K562 (cell line): Measurements from ENCODE around the gene EPB41L2. TPM values are rescaled to one million over a fixed set of nuclear protein-coding genes. Genes with fewer than 3 reads are reported as not detected.

Source experiments
- ATAC-seq: fragments of 200-7000 bp; cut with Tn5 transposase; 3 replicates; pipeline ENCODE4 v1.9.1; 2020; ENCODE audit warnings: moderate library complexity
- BruUV-seq: library from RNA; stranded (reverse); fragments of 400-500 nt; replicated peaks from 2 replicates; lab custom pipeline; 2021; lab: Mats Ljungman, UMichigan
- CTCF ChIA-PET: fragments of 300-600 bp; formaldehyde crosslinking; extraction: SDS; loops from one replicate; lab custom pipeline; 2021; ENCODE audit warnings: low intra/inter-chr PET ratio; lab: Yijun Ruan, JAX
- POLR2A ChIA-PET: fragments of 300-600, 350-650 bp; sonication (Branson Sonifier 250); formaldehyde crosslinking; extraction: SDS; loops from one replicate; lab custom pipeline; 2021; ENCODE audit warnings: antibody characterized with exemption, inconsistent platforms; lab: Yijun Ruan, JAX
- DNase-seq, 4 experiments: peaks; one replicate each; pipeline versions ENCODE4 v3.0.0 to v3.0.0-alpha.2; 2011 to 2018; ENCODE audit warnings: low spot score in 3 of 4, mixed read lengths in 3 of 4; ENCODE audit errors: extremely low read depth in 1 of 4
- FAIRE-seq: peaks from 2 replicates; lab custom pipeline; 2011; peaks lifted over from hg19 to GRCh38; lab: Jason Lieb, UNC
- H2AFZ ChIP-seq: 2 replicates; pipeline ENCODE4 v1.6.0; 2011; ENCODE audit warnings: low read depth, low read length, control low read depth, inconsistent platforms
- H3K27ac ChIP-seq: fragments of 200-600 bp; 3 replicates; pipeline ENCODE4 v1.8.0; 2011; ENCODE audit warnings: low read depth, mild to moderate bottlenecking, control low read depth, inconsistent platforms, low read length, moderate library complexity, mixed read lengths; ENCODE audit errors: extremely low read depth
- H3K27me3 ChIP-seq, 2 experiments: fragments of 300-600 bp in 1 of 2; 2 replicates in 1 of 2; 3 replicates in 1 of 2; pipeline versions ENCODE4 v1.6.0 to v1.8.0; 2011; ENCODE audit warnings: inconsistent platforms in 2 of 2, low read length in 2 of 2, mild to moderate bottlenecking in 1 of 2, mixed read lengths in 1 of 2, moderate library complexity in 1 of 2; ENCODE audit not compliant: control insufficient read depth in 2 of 2, insufficient read depth in 2 of 2
- H3K36me3 ChIP-seq: fragments of 300-600 bp; 3 replicates; pipeline ENCODE4 v1.8.0; 2011; ENCODE audit warnings: mild to moderate bottlenecking, low read length, inconsistent platforms; ENCODE audit not compliant: control insufficient read depth, insufficient read depth
- H3K4me1 ChIP-seq, 2 experiments: fragments of 200-600 bp in 1 of 2; replicated peaks in 1 of 2; 2 replicates in 1 of 2; 3 replicates in 1 of 2; pipeline versions ENCODE4 v1.5.1 to v1.8.0; 2011; ENCODE audit warnings: inconsistent platforms in 2 of 2, low read length in 2 of 2, mild to moderate bottlenecking in 1 of 2, mixed read lengths in 1 of 2, moderate library complexity in 1 of 2; ENCODE audit not compliant: control insufficient read depth in 2 of 2, insufficient read depth in 2 of 2
- H3K4me2 ChIP-seq: 2 replicates; pipeline ENCODE4 v1.6.1; 2011; ENCODE audit warnings: low read length, control low read depth, inconsistent platforms, mixed read lengths; ENCODE audit not compliant: insufficient read depth
- H3K4me3 ChIP-seq: fragments of 200-600 bp; sonication (generic), shearing (Covaris generic); 2 replicates; pipeline ENCODE4 v1.5.1; 2016; ENCODE audit warnings: control low read depth, inconsistent platforms
- H3K79me2 ChIP-seq: fragments of 200-600 bp; 3 replicates; pipeline ENCODE4 v1.8.0; 2011; ENCODE audit warnings: low read length, inconsistent platforms; ENCODE audit not compliant: control insufficient read depth, insufficient read depth
- H3K9ac ChIP-seq, 2 experiments: 2 replicates each; pipeline versions ENCODE4 v1.6.0 to v1.6.1; 2011; ENCODE audit warnings: low read depth in 2 of 2, low read length in 2 of 2, control low read depth in 1 of 2, inconsistent platforms in 1 of 2, mild to moderate bottlenecking in 1 of 2, mixed read lengths in 1 of 2; ENCODE audit not compliant: insufficient read depth in 1 of 2
- H3K9me1 ChIP-seq: one replicate; pipeline ENCODE4 v1.6.0; 2011; ENCODE audit warnings: inconsistent platforms, mild to moderate bottlenecking, low read length, moderate library complexity; ENCODE audit not compliant: control insufficient read depth, insufficient read depth
- H3K9me3 ChIP-seq: replicated peaks from 2 replicates; pipeline ENCODE4 v1.5.1; 2011; ENCODE audit warnings: low read depth, low read length, inconsistent platforms; ENCODE audit not compliant: control insufficient read depth, insufficient read depth
- H4K20me1 ChIP-seq: replicated peaks from 2 replicates; pipeline ENCODE4 v1.6.1; 2011; ENCODE audit warnings: low read length, inconsistent platforms, mixed read lengths; ENCODE audit not compliant: control insufficient read depth, insufficient read depth
- ARHGAP35 ChIP-seq: fragments of 450-650 bp; IDR thresholded peaks from 2 replicates; pipeline ENCODE4 v1.6.1; 2018; ENCODE audit not compliant: partially characterized antibody
- C11orf30 ChIP-seq: fragments of 450-650 bp; IDR thresholded peaks from 2 replicates; pipeline ENCODE4 v1.6.1; 2016; ENCODE audit warnings: low read depth, mild to moderate bottlenecking
- CTBP1 ChIP-seq: fragments of 450-650 bp; IDR thresholded peaks from 2 replicates; pipeline ENCODE4 v1.6.1; 2016; ENCODE audit warnings: borderline replicate concordance
- KDM2B ChIP-seq: fragments of 250-450 bp; sonication (Bioruptor Pico); IDR thresholded peaks from 2 replicates; pipeline ENCODE4 v1.8.0; 2021; ENCODE audit warnings: mild to moderate bottlenecking, moderate library complexity
- MAFG ChIP-seq: fragments of 450-650 bp; conservative IDR thresholded peaks from 2 replicates; pipeline ENCODE4 v1.6.1; 2016; ENCODE audit warnings: missing genetic modification characterization, missing compliant biosample characterization
- NFRKB ChIP-seq: fragments of 450-650 bp; IDR thresholded peaks from 2 replicates; pipeline ENCODE4 v1.6.1; 2016; ENCODE audit warnings: low read depth
- RAD21 ChIP-seq, 2 experiments: fragments of 250-450 bp in 1 of 2; fragments of 450-650 bp in 1 of 2; sonication (Bioruptor Pico) in 1 of 2; formaldehyde crosslinking in 1 of 2; IDR thresholded peaks in 1 of 2; conservative IDR thresholded peaks in 1 of 2; 2 replicates each; pipeline versions ENCODE4 v1.4.0 to v1.8.0; 2020 to 2022; ENCODE audit warnings: mild to moderate bottlenecking in 2 of 2, moderate library complexity in 1 of 2
- RFX1 ChIP-seq: fragments of 450-650 bp; IDR thresholded peaks from 2 replicates; pipeline ENCODE4 v1.6.1; 2016; ENCODE audit warnings: mild to moderate bottlenecking, moderate library complexity
- SOX6 ChIP-seq: fragments of 450-650 bp; IDR thresholded peaks from 2 replicates; pipeline ENCODE4 v1.6.1; 2014; ENCODE audit warnings: mild to moderate bottlenecking
- SREBF2 ChIP-seq: sonication (generic); formaldehyde crosslinking; IDR thresholded peaks from 2 replicates; pipeline ENCODE4 v1.4.0; 2020; ENCODE audit warnings: mild to moderate bottlenecking, missing genetic modification reagents
- TEAD4 ChIP-seq, 2 experiments: sonication (generic) in 1 of 2; formaldehyde crosslinking in 1 of 2; IDR thresholded peaks; 2 replicates each; pipeline versions ENCODE4 v1.6.1 to v1.8.0; 2012 to 2022; ENCODE audit warnings: borderline replicate concordance in 1 of 2, inconsistent platforms in 1 of 2, low read length in 1 of 2, mild to moderate bottlenecking in 1 of 2, missing genetic modification reagents in 1 of 2
- ZNF134 ChIP-seq: fragments of 250-450 bp; sonication (Bioruptor Pico); conservative IDR thresholded peaks from 2 replicates; pipeline ENCODE4 v1.4.0; 2020
- ZNF316 ChIP-seq: fragments of 450-650 bp; IDR thresholded peaks from 2 replicates; pipeline ENCODE4 v1.6.1; 2016
- ZNF699 ChIP-seq: fragments of 250-450 bp; sonication (Bioruptor Pico); IDR thresholded peaks from 2 replicates; pipeline ENCODE4 v1.8.0; 2021; ENCODE audit warnings: mild to moderate bottlenecking, moderate library complexity; ENCODE audit not compliant: insufficient replicate concordance
- ZNF717 ChIP-seq: fragments of 250-450 bp; sonication (Bioruptor Pico); IDR thresholded peaks from 2 replicates; pipeline ENCODE4 v1.5.0; 2021
- whole genome bisulfite sequencing: fragments of 100-300 bp; shearing (Covaris generic); methylation state at CpG from one replicate; pipeline ENCODE4 v1.1.6; 2016; ENCODE audit warnings: low coverage, mixed read lengths; ENCODE audit not compliant: insufficient coverage; ENCODE audit errors: missing lambda C conversion rate; 5-methylcytosine and 5-hydroxymethylcytosine counted together
- in situ Hi-C: fragments of 300-500 bp; cut with MboI; formaldehyde crosslinking; loops from 4 replicates; pipeline ENCODE4 v1.15.0; 2018; ENCODE audit warnings: inconsistent platforms, mixed read lengths
- intact Hi-C: fragments of 100-400 bp; cut with micrococcal nuclease; formaldehyde crosslinking; loops from 2 replicates; pipeline ENCODE4 v1.14.2; 2022
- polyA plus RNA-seq, 8 experiments: library from polyadenylated mRNA; depleted of rRNA in 4 of 8; stranded (reverse) in 5 of 8; unstranded in 3 of 8; fragments of >200 nt; fragmentation: Nextera tagmentation in 2 of 8; fragmentation: Illumina TruSeq in 1 of 8; extraction: Ambion mirVana in 2 of 8; extraction: Trizol in 1 of 8; gene quantifications; 2 replicates each; pipeline versions ENCODE4 v1.2.1 to v1.2.3, GENCODE V29; 2011 to 2014; ENCODE audit warnings: inconsistent platforms in 1 of 8, missing spikeins in 1 of 8
- total RNA-seq, 7 experiments: library from RNA; depleted of rRNA in 6 of 7; stranded (reverse); fragments of >200 nt in 6 of 7; fragmentation: Illumina TruSeq in 2 of 7; extraction: Trizol in 2 of 7; gene quantifications; 2 replicates each; pipeline versions ENCODE4 v1.2.1 to v1.2.3, GENCODE V29; 2011 to 2021; ENCODE audit warnings: low replicate concordance in 1 of 7
- TF ChIP-seq, protein P1 (sequence below), 3 experiments: IDR thresholded peaks in 2 of 3; conservative IDR thresholded peaks in 1 of 3; 2 replicates each; pipeline ENCODE4 v1.5.1; 2011 to 2012; ENCODE audit warnings: low read length in 3 of 3, mild to moderate bottlenecking in 3 of 3, control low read depth in 2 of 3, improper control_type of control experiment in 1 of 3, inconsistent platforms in 1 of 3, low read depth in 1 of 3, mixed read lengths in 1 of 3, moderate library complexity in 1 of 3; ENCODE audit not compliant: insufficient read depth in 2 of 3
- TF ChIP-seq, protein P2 (sequence below): sonication (generic); formaldehyde crosslinking; IDR thresholded peaks from 2 replicates; pipeline ENCODE4 v1.8.1; 2023; ENCODE audit warnings: mild to moderate bottlenecking, missing genetic modification reagents
- TF ChIP-seq, protein P3 (sequence below): fragments of 250-450 bp; sonication (Bioruptor Pico); IDR thresholded peaks from 2 replicates; pipeline ENCODE4 v1.5.0; 2021

Gene EPB41L2
- total and polyA plus RNA-seq, 9 of the 15 experiments (the other 6 are each of a cell fraction or from before 2014, with no cell fraction given): 5.1 to 53.6 (median 25.0) TPM

DNA sequence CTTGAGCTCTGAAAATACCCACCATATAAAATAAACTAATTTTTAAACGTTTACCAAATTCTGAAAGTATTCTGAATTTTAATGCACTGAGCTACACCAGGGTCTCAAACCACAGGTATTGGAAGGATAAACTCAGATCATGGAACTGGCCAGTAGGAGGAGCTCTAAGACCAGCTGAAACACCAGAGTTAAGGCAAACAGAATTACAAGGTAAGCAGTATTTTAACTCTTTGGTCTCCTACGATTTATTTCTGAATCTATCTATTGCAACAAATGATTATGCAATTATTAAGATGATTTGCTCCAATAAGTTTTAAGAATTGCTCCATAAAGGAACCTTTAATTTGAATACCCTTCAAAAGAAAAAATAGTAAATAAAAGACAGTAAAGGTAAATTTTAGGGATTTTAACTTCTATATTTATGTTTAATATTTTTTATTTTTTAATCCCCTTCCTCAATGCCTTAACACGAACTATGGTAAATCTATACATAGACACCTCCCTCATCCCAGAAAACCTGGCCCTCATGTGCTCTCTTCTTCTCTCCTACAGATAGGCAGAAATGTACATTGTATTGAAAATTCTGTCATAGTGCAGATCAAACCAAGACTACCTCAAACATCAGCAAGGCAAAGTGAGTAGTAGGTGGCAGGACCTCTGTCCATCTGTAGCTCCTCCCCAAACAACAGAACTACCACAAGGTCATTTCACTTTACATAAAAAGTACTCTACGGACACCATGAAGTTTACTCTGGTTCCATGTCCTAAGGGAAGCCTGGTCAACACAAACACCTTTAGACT is 177.5 kb downstream of the EPB41L2 start:
- Histone ChIP-seq H3K36me3 (no peaks in the 10 kb centered on the region), H3K4me3 (no peak overlapping the region), H3K4me2 (no peak overlapping the region), H3K27me3 (no peaks in the 10 kb centered on the region), H4K20me1 (no peaks in the 10 kb centered on the region; the same call in 1 of the 2 replicates), H3K9ac (no peak overlapping the region), H3K27ac (no peak overlapping the region), H2AFZ (no peak overlapping the region), H3K9me3 (no peaks in the 10 kb centered on the region), H3K4me1 (no peaks in the 10 kb centered on the region), H3K79me2 (no peaks in the 10 kb centered on the region), H3K9me1 (no peaks in the 10 kb centered on the region)
- DNase-seq: peak; percentile 58 to 82 (median 68)
- intact Hi-C loops: loop anchor here (1.0 to 5.0 kb wide), 4 partner anchors 231 to 1027 kb away; no protein-coding TSS in a partner anchor
- peak; percentile 89 for FAIRE-seq
- peak; percentile 98 for ATAC-seq
- in situ Hi-C loops: loop anchor here (10.0 to 25.0 kb wide), 2 partner anchors 229 to 652 kb away; no protein-coding TSS in a partner anchor
- no TSS peak for BruUV-seq
- WGBS: 17% methylated on average over 4 of the region's 4 CpGs
- CTCF ChIA-PET: interaction anchor here (1.5 to 2.3 kb wide), 4 partner anchors 231 to 743 kb away, joined by 5 to 27 read pairs (median 8); no protein-coding TSS in a partner anchor
- POLR2A ChIA-PET: interaction anchor here (0.8 kb wide), 1 partner anchor 255 kb away, joined by 4 read pairs; no protein-coding TSS in a partner anchor
- TF ChIP-seq C11orf30 (peak; percentile 84), TEAD4 (IDR thresholded peaks at IDR 0.05; ENCODE audit: low read length) (no peak), TEAD4 (CRISPR knock-in tag; IDR thresholded peaks at IDR 0.05; ENCODE audit: borderline replicate concordance) (no peak), SOX6 (no peak), RAD21 (CRISPR knock-in tag; conservative IDR thresholded peaks at IDR 0.05 in 1 of 2, IDR thresholded peaks at IDR 0.05 in 1 of 2) (peak; percentile 94 to 98), ZNF699 (CRISPR knock-in tag) (no peak), SREBF2 (no peak), RFX1 (no peak), ZNF316 (peak; percentile 93), CTBP1 (no peak), ZNF717 (no peak), NFRKB (no peak), MAFG (tag) (peak; percentile 86), KDM2B (CRISPR knock-in tag) (no peak), ARHGAP35 (no peak), ZNF134 (CRISPR knock-in tag) (no peak)
- TF ChIP-seq, protein P1, sequence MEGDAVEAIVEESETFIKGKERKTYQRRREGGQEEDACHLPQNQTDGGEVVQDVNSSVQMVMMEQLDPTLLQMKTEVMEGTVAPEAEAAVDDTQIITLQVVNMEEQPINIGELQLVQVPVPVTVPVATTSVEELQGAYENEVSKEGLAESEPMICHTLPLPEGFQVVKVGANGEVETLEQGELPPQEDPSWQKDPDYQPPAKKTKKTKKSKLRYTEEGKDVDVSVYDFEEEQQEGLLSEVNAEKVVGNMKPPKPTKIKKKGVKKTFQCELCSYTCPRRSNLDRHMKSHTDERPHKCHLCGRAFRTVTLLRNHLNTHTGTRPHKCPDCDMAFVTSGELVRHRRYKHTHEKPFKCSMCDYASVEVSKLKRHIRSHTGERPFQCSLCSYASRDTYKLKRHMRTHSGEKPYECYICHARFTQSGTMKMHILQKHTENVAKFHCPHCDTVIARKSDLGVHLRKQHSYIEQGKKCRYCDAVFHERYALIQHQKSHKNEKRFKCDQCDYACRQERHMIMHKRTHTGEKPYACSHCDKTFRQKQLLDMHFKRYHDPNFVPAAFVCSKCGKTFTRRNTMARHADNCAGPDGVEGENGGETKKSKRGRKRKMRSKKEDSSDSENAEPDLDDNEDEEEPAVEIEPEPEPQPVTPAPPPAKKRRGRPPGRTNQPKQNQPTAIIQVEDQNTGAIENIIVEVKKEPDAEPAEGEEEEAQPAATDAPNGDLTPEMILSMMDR (IDR thresholded peaks at IDR 0.05 in 2 of 3, conservative IDR thresholded peaks at IDR 0.05 in 1 of 3; ENCODE audit: insufficient read depth in 2 of 3, low read depth in 1 of 3, low read length in 3 of 3): peak; percentile 75 to 92 (median 81)
- TF ChIP-seq, protein P2, sequence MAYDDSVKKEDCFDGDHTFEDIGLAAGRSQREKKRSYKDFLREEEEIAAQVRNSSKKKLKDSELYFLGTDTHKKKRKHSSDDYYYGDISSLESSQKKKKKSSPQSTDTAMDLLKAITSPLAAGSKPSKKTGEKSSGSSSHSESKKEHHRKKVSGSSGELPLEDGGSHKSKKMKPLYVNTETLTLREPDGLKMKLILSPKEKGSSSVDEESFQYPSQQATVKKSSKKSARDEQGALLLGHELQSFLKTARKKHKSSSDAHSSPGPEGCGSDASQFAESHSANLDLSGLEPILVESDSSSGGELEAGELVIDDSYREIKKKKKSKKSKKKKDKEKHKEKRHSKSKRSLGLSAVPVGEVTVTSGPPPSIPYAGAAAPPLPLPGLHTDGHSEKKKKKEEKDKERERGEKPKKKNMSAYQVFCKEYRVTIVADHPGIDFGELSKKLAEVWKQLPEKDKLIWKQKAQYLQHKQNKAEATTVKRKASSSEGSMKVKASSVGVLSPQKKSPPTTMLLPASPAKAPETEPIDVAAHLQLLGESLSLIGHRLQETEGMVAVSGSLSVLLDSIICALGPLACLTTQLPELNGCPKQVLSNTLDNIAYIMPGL: no peak
- TF ChIP-seq, protein P3, sequence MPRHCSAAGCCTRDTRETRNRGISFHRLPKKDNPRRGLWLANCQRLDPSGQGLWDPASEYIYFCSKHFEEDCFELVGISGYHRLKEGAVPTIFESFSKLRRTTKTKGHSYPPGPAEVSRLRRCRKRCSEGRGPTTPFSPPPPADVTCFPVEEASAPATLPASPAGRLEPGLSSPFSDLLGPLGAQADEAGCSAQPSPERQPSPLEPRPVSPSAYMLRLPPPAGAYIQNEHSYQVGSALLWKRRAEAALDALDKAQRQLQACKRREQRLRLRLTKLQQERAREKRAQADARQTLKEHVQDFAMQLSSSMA: no peak
